ENCODE results near the gene KRT7.
"Not testable (repeated sequence)": the region's sequence is repeated elsewhere in the genome, so short reads cannot be mapped to it uniquely, and the experiment has no call there.

The KRT7 gene

GRCh38 chr12:52280796-52281560, 47.9 kb downstream of the KRT7 start:
- DNase-seq = no peak

GRCh38 chr12:52284562-52285171, 51.6 kb downstream of the KRT7 start:
- DNase-seq = no peak

- no peak for DNase-seq
Measured at GRCh38 chr12:52285172-52285745, 52.2 kb downstream of the KRT7 start.

- DNase-seq = no peak
Measured at GRCh38 chr12:52285851-52286530, 52.9 kb downstream of the KRT7 start.

GRCh38 chr12:52286857-52287785, 54.1 kb downstream of the KRT7 start:
- not testable (repeated sequence) for DNase-seq

- not testable (repeated sequence) for DNase-seq
Measured at GRCh38 chr12:52287816-52288805, 55.1 kb downstream of the KRT7 start.

- DNase-seq = not testable (repeated sequence)
Measured at GRCh38 chr12:52290483-52291134, 57.6 kb downstream of the KRT7 start.

GRCh38 chr12:52291267-52291935, 58.4 kb downstream of the KRT7 start, which contains the start of gene KRT81:
Gene KRT81 (minus strand): TSS chr12:52291534. CDS start chr12:52291465, 69 bp downstream.
- no peak for DNase-seq

GRCh38 chr12:52293926-52294325, 60.9 kb downstream of the KRT7 start:
- DNase-seq = no peak

- no peak for DNase-seq
Measured at GRCh38 chr12:52294803-52295202, 61.8 kb downstream of the KRT7 start.

GRCh38 chr12:52295663-52296062, 62.6 kb downstream of the KRT7 start:
- DNase-seq = no peak

GRCh38 chr12:52296572-52297215, 63.7 kb downstream of the KRT7 start:
- DNase-seq = no peak
